GM12878 (cell line): ENCODE results near the gene NYAP1. TPM values are rescaled to one million over a fixed set of nuclear protein-coding genes. Genes with fewer than 3 reads are reported as not detected.

ENCODE experiments used
- BMI1 ChIP-seq: fragments of 450-650 bp; IDR thresholded peaks from 2 replicates; pipeline ENCODE4 v1.6.1; 2016; ENCODE audit warnings: mild to moderate bottlenecking, moderate library complexity, borderline replicate concordance
- ELK1 ChIP-seq: IDR thresholded peaks from 2 replicates; pipeline ENCODE4 v1.6.1; 2012; ENCODE audit warnings: low read depth, low read length, improper control_type of control experiment
- GATAD2B ChIP-seq: fragments of 450-650 bp; conservative IDR thresholded peaks from 2 replicates; pipeline ENCODE4 v1.6.1; 2017; ENCODE audit warnings: low read depth, mild to moderate bottlenecking, moderate library complexity
- HCFC1 ChIP-seq: fragments of 150-350 bp; IDR thresholded peaks from 2 replicates; pipeline ENCODE4 v1.6.1; 2014; ENCODE audit warnings: low read length
- KDM1A ChIP-seq: fragments of 200-600 bp; sonication (generic); IDR thresholded peaks from 2 replicates; pipeline ENCODE4 v1.6.1; 2016; ENCODE audit warnings: borderline replicate concordance
- MXI1 ChIP-seq: fragments of 150-350 bp; IDR thresholded peaks from 2 replicates; pipeline ENCODE4 v1.6.1; 2011; ENCODE audit warnings: low read depth, mild to moderate bottlenecking, inconsistent platforms, low read length, improper control_type of control experiment
- NR2F1 ChIP-seq: fragments of 450-650 bp; conservative IDR thresholded peaks from 2 replicates; pipeline ENCODE4 v1.6.1; 2017; ENCODE audit warnings: mild to moderate bottlenecking
- PBX3 ChIP-seq: IDR thresholded peaks from 2 replicates; pipeline ENCODE4 v1.6.1; 2011; ENCODE audit warnings: mild to moderate bottlenecking, low read depth, low read length, moderate library complexity; ENCODE audit not compliant: insufficient replicate concordance
- POLR2AphosphoS2 ChIP-seq: IDR thresholded peaks from 2 replicates; pipeline ENCODE4 v1.6.1; 2011; ENCODE audit warnings: low read depth, mild to moderate bottlenecking, low read length, improper control_type of control experiment, moderate library complexity
- RB1 ChIP-seq: fragments of 450-650 bp; formaldehyde crosslinking; IDR thresholded peaks from 2 replicates; pipeline ENCODE4 v1.6.1; 2017; ENCODE audit warnings: mild to moderate bottlenecking, borderline replicate concordance
- RCOR1 ChIP-seq: conservative IDR thresholded peaks from 2 replicates; pipeline ENCODE4 v1.6.1; 2012; ENCODE audit warnings: low read depth, low read length, improper control_type of control experiment
- RELA ChIP-seq: fragments of 450-650 bp; IDR thresholded peaks from 2 replicates; pipeline ENCODE4 v1.8.0; 2014; ENCODE audit warnings: borderline replicate concordance; ENCODE audit not compliant: partially characterized antibody
- REST ChIP-seq: IDR thresholded peaks from 2 replicates; pipeline ENCODE4 v1.6.1; 2012; ENCODE audit warnings: mild to moderate bottlenecking, low read depth, low read length
- SIX5 ChIP-seq: IDR thresholded peaks from 2 replicates; pipeline ENCODE4 v1.6.1; 2011; ENCODE audit warnings: mild to moderate bottlenecking, low read depth, low read length, moderate library complexity; ENCODE audit not compliant: severe bottlenecking
- SMAD5 ChIP-seq: IDR thresholded peaks from 2 replicates; pipeline ENCODE4 v1.6.1; 2016; ENCODE audit warnings: antibody characterized with exemption, low read depth
- ZBTB4 ChIP-seq: fragments of 450-650 bp; formaldehyde crosslinking; IDR thresholded peaks from 2 replicates; pipeline ENCODE4 v1.4.0; 2022; ENCODE audit warnings: mild to moderate bottlenecking, moderate library complexity
- ZZZ3 ChIP-seq: IDR thresholded peaks from 2 replicates; pipeline ENCODE4 v1.6.1; 2011; ENCODE audit warnings: low read depth; ENCODE audit not compliant: control insufficient read depth, insufficient read length
- polyA plus RNA-seq, 11 experiments: library from polyadenylated mRNA; depleted of rRNA in 4 of 11; unstranded in 6 of 11; stranded (reverse) in 5 of 11; fragments of >200 nt; fragmentation: Nextera tagmentation in 4 of 11; fragmentation: Illumina TruSeq in 1 of 11; extraction: Ambion mirVana in 4 of 11; extraction: Trizol in 1 of 11; gene quantifications; 1 replicate in 1 of 11; 2 replicates in 10 of 11; pipeline versions ENCODE4 v1.2.1 to v1.2.3, GENCODE V29; 2011 to 2016; ENCODE audit warnings: inconsistent platforms in 2 of 11, missing spikeins in 2 of 11, low read depth in 1 of 11
- total RNA-seq, 4 experiments: library from RNA; depleted of rRNA in 3 of 4; stranded (reverse); fragments of >200 nt in 3 of 4; fragmentation: Illumina TruSeq in 1 of 4; extraction: Trizol in 1 of 4; gene quantifications; 2 replicates each; pipeline versions ENCODE4 v1.2.1 to v1.2.3, GENCODE V29; 2013 to 2021

Gene NYAP1
- total and polyA plus RNA-seq, 10 of the 15 experiments (the other 5 are each of a cell fraction or from before 2014, with no cell fraction given), result 0.04 to 0.28 (median 0.11) TPM; not detected in 6

- TF ChIP-seq REST (no peak), MXI1 (no peak), SMAD5 (no peak), RB1 (no peak), ELK1 (no peak), BMI1 (no peak), RELA (peak; percentile 21), SIX5 (no peak), ZBTB4 (no peak), POLR2AphosphoS2 (no peak), KDM1A (no peak), GATAD2B (no peak), ZZZ3 (no peak), NR2F1 (0 out of 2 replicates have a peak, but pooled peaks have one; percentile 21), RCOR1 (no peak), PBX3 (no peak), HCFC1 (no peak)
Measured at GRCh38 chr7:100469227-100470044, 14.3 kb upstream of the NYAP1 start (continued).
